ENCODE results near the gene CD38.

The CD38 gene

DNA sequence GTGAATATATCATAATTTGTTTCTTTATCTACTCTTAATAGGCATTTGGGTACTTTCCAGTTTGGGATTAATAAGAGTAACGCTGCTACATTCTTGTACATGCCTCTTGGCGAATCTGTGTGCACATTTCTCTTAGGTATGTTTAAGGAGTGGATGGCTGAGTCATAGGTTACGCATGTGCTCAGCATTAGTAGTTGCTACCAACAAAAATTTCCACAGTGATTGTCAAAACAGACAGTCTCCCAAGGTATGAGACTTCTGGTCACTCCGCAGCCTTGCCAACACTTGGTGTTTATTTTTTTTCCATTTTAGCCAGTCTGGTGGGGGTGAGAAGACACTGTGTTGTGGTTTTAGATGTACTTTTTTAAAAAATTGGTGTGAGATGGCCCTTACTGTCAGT, 115.8 kb downstream of the CD38 start:
- no peaks in the 10 kb centered on the region for H3K9me3 ChIP-seq (ENCODE audit: control insufficient read depth, insufficient read depth, low read depth, low read length)
- H3K4me3 ChIP-seq (ENCODE audit: low read depth, low read length) = no peak overlapping the region
- H3K36me3 ChIP-seq (ENCODE audit: control insufficient read depth in 2 of 2, insufficient read depth in 1 of 2, low read length in 2 of 2) = no peaks in the 10 kb centered on the region
- no peak overlapping the region for H3K27ac ChIP-seq (ENCODE audit: extremely low read depth, low read depth, low read length)
- TF ChIP-seq, protein P1, sequence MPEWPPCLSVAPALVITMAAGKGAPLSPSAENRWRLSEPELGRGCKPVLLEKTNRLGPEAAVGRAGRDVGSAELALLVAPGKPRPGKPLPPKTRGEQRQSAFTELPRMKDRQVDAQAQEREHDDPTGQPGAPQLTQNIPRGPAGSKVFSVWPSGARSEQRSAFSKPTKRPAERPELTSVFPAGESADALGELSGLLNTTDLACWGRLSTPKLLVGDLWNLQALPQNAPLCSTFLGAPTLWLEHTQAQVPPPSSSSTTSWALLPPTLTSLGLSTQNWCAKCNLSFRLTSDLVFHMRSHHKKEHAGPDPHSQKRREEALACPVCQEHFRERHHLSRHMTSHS (tag by site-specific recombination; IDR thresholded peaks at IDR 0.05) = no peak
- TF ChIP-seq HOXA7 (CRISPR knock-in tag; IDR thresholded peaks at IDR 0.05; ENCODE audit: borderline replicate concordance) (no peak), BCL11B (tag by site-specific recombination; IDR thresholded peaks at IDR 0.05; ENCODE audit: low read depth) (no peak), IKZF3 (tag by site-specific recombination; IDR thresholded peaks at IDR 0.05) (no peak), ZIC2 (tag by site-specific recombination; IDR thresholded peaks at IDR 0.05) (no peak), ZNF701 (tag by site-specific recombination; IDR thresholded peaks at IDR 0.05) (no peak), ZNF747 (tag by site-specific recombination; IDR thresholded peaks at IDR 0.05) (no peak), ZNF175 (tag by site-specific recombination; IDR thresholded peaks at IDR 0.05) (no peak), ZNF571 (tag by site-specific recombination; IDR thresholded peaks at IDR 0.05) (no peak), FEZF1 (tag by site-specific recombination; IDR thresholded peaks at IDR 0.05) (no peak), ZNF391 (tag by site-specific recombination; IDR thresholded peaks at IDR 0.05; ENCODE audit: borderline replicate concordance, low read depth) (no peak), EGR2 (tag by site-specific recombination; IDR thresholded peaks at IDR 0.05; ENCODE audit: low read depth) (no peak), ZNF10 (tag by site-specific recombination; IDR thresholded peaks at IDR 0.05) (no peak), ZNF350 (tag by site-specific recombination; IDR thresholded peaks at IDR 0.05) (no peak), ZFP37 (tag by site-specific recombination; IDR thresholded peaks at IDR 0.05) (no peak)
- TF ChIP-seq, protein P2, sequence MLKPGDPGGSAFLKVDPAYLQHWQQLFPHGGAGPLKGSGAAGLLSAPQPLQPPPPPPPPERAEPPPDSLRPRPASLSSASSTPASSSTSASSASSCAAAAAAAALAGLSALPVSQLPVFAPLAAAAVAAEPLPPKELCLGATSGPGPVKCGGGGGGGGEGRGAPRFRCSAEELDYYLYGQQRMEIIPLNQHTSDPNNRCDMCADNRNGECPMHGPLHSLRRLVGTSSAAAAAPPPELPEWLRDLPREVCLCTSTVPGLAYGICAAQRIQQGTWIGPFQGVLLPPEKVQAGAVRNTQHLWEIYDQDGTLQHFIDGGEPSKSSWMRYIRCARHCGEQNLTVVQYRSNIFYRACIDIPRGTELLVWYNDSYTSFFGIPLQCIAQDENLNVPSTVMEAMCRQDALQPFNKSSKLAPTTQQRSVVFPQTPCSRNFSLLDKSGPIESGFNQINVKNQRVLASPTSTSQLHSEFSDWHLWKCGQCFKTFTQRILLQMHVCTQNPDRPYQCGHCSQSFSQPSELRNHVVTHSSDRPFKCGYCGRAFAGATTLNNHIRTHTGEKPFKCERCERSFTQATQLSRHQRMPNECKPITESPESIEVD (tag by site-specific recombination; IDR thresholded peaks at IDR 0.05) = no peak
- TF ChIP-seq, protein P3, sequence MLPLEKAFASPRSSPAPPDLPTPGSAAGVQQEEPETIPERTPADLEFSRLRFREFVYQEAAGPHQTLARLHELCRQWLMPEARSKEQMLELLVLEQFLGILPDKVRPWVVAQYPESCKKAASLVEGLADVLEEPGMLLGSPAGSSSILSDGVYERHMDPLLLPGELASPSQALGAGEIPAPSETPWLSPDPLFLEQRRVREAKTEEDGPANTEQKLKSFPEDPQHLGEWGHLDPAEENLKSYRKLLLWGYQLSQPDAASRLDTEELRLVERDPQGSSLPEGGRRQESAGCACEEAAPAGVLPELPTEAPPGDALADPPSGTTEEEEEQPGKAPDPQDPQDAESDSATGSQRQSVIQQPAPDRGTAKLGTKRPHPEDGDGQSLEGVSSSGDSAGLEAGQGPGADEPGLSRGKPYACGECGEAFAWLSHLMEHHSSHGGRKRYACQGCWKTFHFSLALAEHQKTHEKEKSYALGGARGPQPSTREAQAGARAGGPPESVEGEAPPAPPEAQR (tag by site-specific recombination; IDR thresholded peaks at IDR 0.05) = no peak
- TF ChIP-seq, protein P4, sequence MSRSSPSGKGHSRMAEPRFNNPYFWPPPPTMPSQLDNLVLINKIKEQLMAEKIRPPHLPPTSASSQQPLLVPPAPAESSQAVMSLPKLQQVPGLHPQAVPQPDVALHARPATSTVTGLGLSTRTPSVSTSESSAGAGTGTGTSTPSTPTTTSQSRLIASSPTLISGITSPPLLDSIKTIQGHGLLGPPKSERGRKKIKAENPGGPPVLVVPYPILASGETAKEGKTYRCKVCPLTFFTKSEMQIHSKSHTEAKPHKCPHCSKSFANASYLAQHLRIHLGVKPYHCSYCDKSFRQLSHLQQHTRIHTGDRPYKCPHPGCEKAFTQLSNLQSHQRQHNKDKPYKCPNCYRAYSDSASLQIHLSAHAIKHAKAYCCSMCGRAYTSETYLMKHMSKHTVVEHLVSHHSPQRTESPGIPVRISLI (tag by site-specific recombination; IDR thresholded peaks at IDR 0.05) = no peak
- TF ChIP-seq, protein P5, sequence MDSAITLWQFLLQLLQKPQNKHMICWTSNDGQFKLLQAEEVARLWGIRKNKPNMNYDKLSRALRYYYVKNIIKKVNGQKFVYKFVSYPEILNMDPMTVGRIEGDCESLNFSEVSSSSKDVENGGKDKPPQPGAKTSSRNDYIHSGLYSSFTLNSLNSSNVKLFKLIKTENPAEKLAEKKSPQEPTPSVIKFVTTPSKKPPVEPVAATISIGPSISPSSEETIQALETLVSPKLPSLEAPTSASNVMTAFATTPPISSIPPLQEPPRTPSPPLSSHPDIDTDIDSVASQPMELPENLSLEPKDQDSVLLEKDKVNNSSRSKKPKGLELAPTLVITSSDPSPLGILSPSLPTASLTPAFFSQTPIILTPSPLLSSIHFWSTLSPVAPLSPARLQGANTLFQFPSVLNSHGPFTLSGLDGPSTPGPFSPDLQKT (IDR thresholded peaks at IDR 0.05; ENCODE audit: borderline replicate concordance, low read depth, low read length) = no peak
- TF ChIP-seq, protein P6, sequence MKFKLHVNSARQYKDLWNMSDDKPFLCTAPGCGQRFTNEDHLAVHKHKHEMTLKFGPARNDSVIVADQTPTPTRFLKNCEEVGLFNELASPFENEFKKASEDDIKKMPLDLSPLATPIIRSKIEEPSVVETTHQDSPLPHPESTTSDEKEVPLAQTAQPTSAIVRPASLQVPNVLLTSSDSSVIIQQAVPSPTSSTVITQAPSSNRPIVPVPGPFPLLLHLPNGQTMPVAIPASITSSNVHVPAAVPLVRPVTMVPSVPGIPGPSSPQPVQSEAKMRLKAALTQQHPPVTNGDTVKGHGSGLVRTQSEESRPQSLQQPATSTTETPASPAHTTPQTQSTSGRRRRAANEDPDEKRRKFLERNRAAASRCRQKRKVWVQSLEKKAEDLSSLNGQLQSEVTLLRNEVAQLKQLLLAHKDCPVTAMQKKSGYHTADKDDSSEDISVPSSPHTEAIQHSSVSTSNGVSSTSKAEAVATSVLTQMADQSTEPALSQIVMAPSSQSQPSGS (tag by site-specific recombination; IDR thresholded peaks at IDR 0.05; ENCODE audit: low read depth) = no peak
- POLR2A ChIA-PET = no interaction called here
- CTCF ChIA-PET = no interaction called here
- no peaks in the 10 kb centered on the region for H3K4me1 ChIP-seq (ENCODE audit: control insufficient read depth, insufficient read depth, low read length)

All from HEK293 (cell line).